Body of pancreas (tissue), 4 donors: Measurements from ENCODE around the gene SMPD1. TPM values are rescaled to one million over a fixed set of nuclear protein-coding genes. Genes with fewer than 3 reads are reported as not detected.

Experiments used
- ATAC-seq: fragments of 150-250 bp; one replicate; pipeline ENCODE4 v1.9.1; 2016
- DNase-seq, 4 donors: peaks; one replicate each; pipeline ENCODE4 v3.0.0-alpha.2; 2019
- H3K27ac ChIP-seq, 4 donors: fragments of 200-600 bp; sonication (generic); 1 replicate in 3 of 4; 2 replicates in 1 of 4; pipeline versions ENCODE4 v1.5.1 to v1.6.1; 2016 to 2019; ENCODE audit warnings: mild to moderate bottlenecking in 1 of 4, mixed read lengths in 1 of 4, moderate library complexity in 1 of 4
- H3K27me3 ChIP-seq, 2 donors: fragments of 200-600 bp; sonication (generic); one replicate each; pipeline ENCODE4 v1.6.0; 2016; ENCODE audit warnings: mild to moderate bottlenecking in 1 of 2
- H3K36me3 ChIP-seq, 2 donors: fragments of 200-600 bp; sonication (generic); replicated peaks in 1 of 2; 2 replicates each; pipeline ENCODE4 v1.5.1; 2016; ENCODE audit warnings: low read depth in 2 of 2; ENCODE audit not compliant: insufficient read depth in 1 of 2
- H3K4me1 ChIP-seq: fragments of 200-600 bp; sonication (generic); one replicate; pipeline ENCODE4 v1.6.0; 2016
- H3K4me3 ChIP-seq, 2 donors: fragments of 200-600 bp; sonication (generic); 1 replicate in 1 of 2; 2 replicates in 1 of 2; pipeline ENCODE4 v1.5.1; 2016 to 2019
- H3K9me3 ChIP-seq, 3 donors: fragments of 200-600 bp; sonication (generic); 1 replicate in 2 of 3; 2 replicates in 1 of 3; pipeline ENCODE4 v1.5.1; 2016
- POLR2A ChIP-seq, 3 donors: fragments of 450-650 bp; IDR thresholded peaks; one replicate each; pipeline ENCODE4 v1.6.1; 2016; ENCODE audit warnings: antibody characterized with exemption in 3 of 3, mild to moderate bottlenecking in 2 of 3
- WGBS, 2 donors: methylation state at CpG; one replicate each; pipeline ENCODE4 v1.1.5; 2017; 5-methylcytosine and 5-hydroxymethylcytosine counted together
- intact Hi-C: fragments of 100-400 bp; cut with DNase I; formaldehyde crosslinking; loops from one replicate; pipeline ENCODE4 v1.15.1; 2023
- total RNA-seq, 2 donors: library from RNA; depleted of rRNA; stranded (reverse); fragments of >200 nt; gene quantifications; one replicate each; pipeline ENCODE4 v1.1.0, GENCODE V29; 2016
- TF ChIP-seq, protein P1 (sequence below), 7 experiments: fragments of 450-650 bp in 4 of 7; fragments of 200-600 bp in 3 of 7; sonication (generic) in 3 of 7; IDR thresholded peaks; one replicate each; pipeline ENCODE4 v1.5.1; 2016 to 2019; ENCODE audit warnings: antibody characterized with exemption in 7 of 7

SMPD1 gene
- total RNA-seq, 2 donors from 2014 or later: 17.1 to 29.7 TPM

- no peaks in the 10 kb centered on the region for H3K27me3 ChIP-seq
- intact Hi-C loops: no loop called here
- H3K4me3 ChIP-seq: no peak overlapping the region
- H3K4me1 ChIP-seq: peaks cover 12% of the 10 kb centered on the region
- no peaks in the 10 kb centered on the region for H3K9me3 ChIP-seq
- no peak overlapping the region for H3K27ac ChIP-seq
- ATAC-seq: no peak
- WGBS, 2 donors: 79 to 86% methylated on average over 3 of the region's 3 CpGs
- DNase-seq: no peak
- no peaks in the 10 kb centered on the region for H3K36me3 ChIP-seq
- TF ChIP-seq, protein P1, sequence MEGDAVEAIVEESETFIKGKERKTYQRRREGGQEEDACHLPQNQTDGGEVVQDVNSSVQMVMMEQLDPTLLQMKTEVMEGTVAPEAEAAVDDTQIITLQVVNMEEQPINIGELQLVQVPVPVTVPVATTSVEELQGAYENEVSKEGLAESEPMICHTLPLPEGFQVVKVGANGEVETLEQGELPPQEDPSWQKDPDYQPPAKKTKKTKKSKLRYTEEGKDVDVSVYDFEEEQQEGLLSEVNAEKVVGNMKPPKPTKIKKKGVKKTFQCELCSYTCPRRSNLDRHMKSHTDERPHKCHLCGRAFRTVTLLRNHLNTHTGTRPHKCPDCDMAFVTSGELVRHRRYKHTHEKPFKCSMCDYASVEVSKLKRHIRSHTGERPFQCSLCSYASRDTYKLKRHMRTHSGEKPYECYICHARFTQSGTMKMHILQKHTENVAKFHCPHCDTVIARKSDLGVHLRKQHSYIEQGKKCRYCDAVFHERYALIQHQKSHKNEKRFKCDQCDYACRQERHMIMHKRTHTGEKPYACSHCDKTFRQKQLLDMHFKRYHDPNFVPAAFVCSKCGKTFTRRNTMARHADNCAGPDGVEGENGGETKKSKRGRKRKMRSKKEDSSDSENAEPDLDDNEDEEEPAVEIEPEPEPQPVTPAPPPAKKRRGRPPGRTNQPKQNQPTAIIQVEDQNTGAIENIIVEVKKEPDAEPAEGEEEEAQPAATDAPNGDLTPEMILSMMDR (IDR thresholded peaks at IDR 0.05): no peak
- no peak for TF ChIP-seq POLR2A (IDR thresholded peaks at IDR 0.05)
Measured at GRCh38 chr11:6414874-6415328, 24.6 kb downstream of the SMPD1 start.

GRCh38 chr11:6415797-6416196 is 25.5 kb downstream of the SMPD1 start:
- Histone ChIP-seq H3K27ac (no peak overlapping the region), H3K4me3 (no peak overlapping the region), H3K9me3 (no peaks in the 10 kb centered on the region), H3K4me1 (peaks cover 15% of the 10 kb centered on the region), H3K27me3 (no peaks in the 10 kb centered on the region), H3K36me3 (no peaks in the 10 kb centered on the region)
- TF ChIP-seq, protein P1 (IDR thresholded peaks at IDR 0.05): no peak
- no peak for TF ChIP-seq POLR2A (IDR thresholded peaks at IDR 0.05)
- intact Hi-C loops: no loop called here
- DNase-seq (no peak), ATAC-seq (no peak)
- 72 to 76% methylated on average over 6 of the region's 6 CpGs for WGBS, 2 donors

DNA sequence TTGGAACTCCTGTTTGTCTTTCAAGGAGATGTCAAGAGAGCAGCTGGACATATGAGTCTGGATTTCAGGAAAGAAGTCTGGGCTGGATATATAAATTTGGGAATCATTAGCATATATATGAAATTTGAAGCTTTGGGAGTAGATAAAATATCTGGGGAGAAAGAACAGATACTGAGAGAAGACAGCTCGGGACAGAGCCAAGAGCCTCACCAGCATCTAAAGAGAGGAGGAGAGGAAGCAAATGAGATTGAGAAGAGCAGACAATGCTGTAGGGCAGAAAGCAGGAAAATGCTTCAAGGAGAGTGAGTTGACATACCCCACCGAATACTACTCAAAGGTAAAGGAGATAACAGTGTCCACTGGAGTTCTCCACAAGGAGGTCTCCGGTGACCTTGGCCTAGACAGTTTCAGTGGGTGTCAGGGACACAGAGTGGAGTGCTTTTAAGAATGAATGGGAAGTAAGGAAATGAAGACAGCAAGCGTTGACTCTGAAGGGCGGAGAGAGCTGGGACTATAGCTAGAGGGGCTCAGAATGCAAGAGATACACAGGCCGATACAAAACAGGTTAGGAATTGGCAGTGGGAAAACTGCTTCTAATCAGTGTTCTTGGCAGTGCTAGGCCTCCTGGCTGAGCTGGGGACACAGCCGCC is 27.8 kb downstream of the SMPD1 start:
- WGBS, 2 donors: 33 to 43% methylated on average over 7 of the region's 7 CpGs
- H3K9me3 ChIP-seq: no peaks in the 10 kb centered on the region
- intact Hi-C loops: no loop called here
- H3K4me3 ChIP-seq: peak overlapping the region; percentile 54 to 84
- TF ChIP-seq, protein P1 (IDR thresholded peaks at IDR 0.05): no peak
- TF ChIP-seq POLR2A (IDR thresholded peaks at IDR 0.05): no peak
- no peaks in the 10 kb centered on the region for H3K36me3 ChIP-seq
- peak; percentile 33 for ATAC-seq
- peak overlapping the region in 3 of 4 donors; percentile 83 to 89 (median 86) for H3K27ac ChIP-seq
- no peaks in the 10 kb centered on the region for H3K27me3 ChIP-seq
- peaks cover 15% of the 10 kb centered on the region for H3K4me1 ChIP-seq
- peak in 2 of 4 donors; percentile 39 to 69 for DNase-seq

DNA sequence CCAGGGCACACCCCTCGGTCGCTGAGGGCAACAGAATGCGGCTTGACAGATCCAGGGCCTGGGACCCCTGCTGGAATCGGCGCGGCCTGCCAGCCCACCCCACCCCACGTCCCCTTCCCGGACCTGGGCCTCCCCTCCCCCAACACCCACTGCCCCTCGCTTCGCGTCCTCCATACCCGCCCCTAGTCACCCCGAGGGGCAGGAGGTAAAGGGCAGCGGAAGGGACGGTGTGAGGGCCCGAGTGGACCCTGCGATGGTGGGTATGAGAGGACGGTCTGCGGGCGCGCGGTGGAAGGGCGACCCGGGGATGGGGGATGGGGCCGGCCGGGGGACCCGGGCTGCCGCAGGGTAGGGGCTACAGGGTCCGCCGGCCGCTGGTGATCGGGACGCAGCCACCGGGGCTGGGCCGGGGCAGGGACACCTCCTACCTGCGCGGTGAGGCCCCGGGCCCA is 28.3 kb downstream of the SMPD1 start:
- peak overlapping the region; percentile 54 to 84 for H3K4me3 ChIP-seq
- no peaks in the 10 kb centered on the region for H3K9me3 ChIP-seq
- no peaks in the 10 kb centered on the region for H3K36me3 ChIP-seq
- peak; percentile 26 for ATAC-seq
- WGBS, 2 donors: 1 to 3% methylated on average over 19 to 38 of the region's 38 CpGs
- DNase-seq: peak in 1 of 4 donors; percentile 40
- intact Hi-C loops: no loop called here
- H3K27me3 ChIP-seq: no peaks in the 10 kb centered on the region
- H3K27ac ChIP-seq: peak overlapping the region; percentile 83 to 89 (median 85)
- TF ChIP-seq, protein P1 (IDR thresholded peaks at IDR 0.05): no peak
- TF ChIP-seq POLR2A (IDR thresholded peaks at IDR 0.05): no peak
- peaks cover 15% of the 10 kb centered on the region for H3K4me1 ChIP-seq
